Activated naive CD8-positive, alpha-beta T cell treated with anti-CD3 and anti-CD28 coated beads, Interleukin-2, amount 10 ng/mL, durations not matched to agents 7 days and 5 days (primary cell): ENCODE measurements around the gene EXOC6B. TPM values are rescaled to one million over a fixed set of nuclear protein-coding genes. Genes with fewer than 3 reads are reported as not detected.
A peak's percentile ranks its signal among the peaks of the same experiment; 100 is the strongest.

Experiments
- ATAC-seq: fragments of 150-1000 bp; cut with Tn5 transposase; one replicate; pipeline ENCODE4 v1.10.0; 2021; ENCODE audit warnings: low read depth, moderate library complexity
- POLR2A ChIA-PET: fragments of 350-600 bp; sonication (Branson Sonifier 250); formaldehyde crosslinking; loops from one replicate; lab custom pipeline; 2021; ENCODE audit warnings: antibody characterized with exemption; lab: Charles Lee
- DNase-seq: peaks from one replicate; pipeline ENCODE4 v3.0.0; 2021
- H3K27ac Mint-ChIP-seq: one replicate; pipeline ENCODE4 v1.8.0; 2022; ENCODE audit warnings: mild to moderate bottlenecking, mixed read lengths
- H3K27me3 Mint-ChIP-seq: one replicate; pipeline ENCODE4 v1.8.0; 2022; ENCODE audit warnings: mild to moderate bottlenecking, moderate library complexity, mixed read lengths
- H3K36me3 Mint-ChIP-seq: one replicate; pipeline ENCODE4 v1.8.0; 2021; ENCODE audit warnings: mild to moderate bottlenecking, mixed read lengths
- H3K4me1 Mint-ChIP-seq: one replicate; pipeline ENCODE4 v1.8.0; 2021; ENCODE audit warnings: mixed read lengths
- H3K4me3 Mint-ChIP-seq: one replicate; pipeline ENCODE4 v1.8.0; 2022; ENCODE audit warnings: mild to moderate bottlenecking, moderate library complexity, mixed read lengths
- H3K9me3 Mint-ChIP-seq: one replicate; pipeline ENCODE4 v1.8.0; 2021; ENCODE audit warnings: mixed read lengths
- total RNA-seq, 2 experiments: library from RNA; stranded (reverse); gene quantifications; one replicate each; pipeline ENCODE4 v1.2.3, GENCODE V29; 2021

EXOC6B gene
- total RNA-seq, 2 experiments from 2014 or later = 20.7 to 22.7 TPM

GRCh38 chr2:72141032-72141645 lies 684.7 kb downstream of the EXOC6B start:
- no peak for DNase-seq
- peaks cover 5% of the 10 kb centered on the region for H3K4me1 Mint-ChIP-seq
- POLR2A ChIA-PET = no interaction called here
- no peaks in the 10 kb centered on the region for H3K9me3 Mint-ChIP-seq
- no peaks in the 10 kb centered on the region for H3K36me3 Mint-ChIP-seq
- no peak for ATAC-seq
- H3K27me3 Mint-ChIP-seq = peaks cover 32% of the 10 kb centered on the region
- H3K4me3 Mint-ChIP-seq = no peak overlapping the region
- no peak overlapping the region for H3K27ac Mint-ChIP-seq

- DNase-seq (no peak), ATAC-seq (no peak)
- peaks cover 4% of the 10 kb centered on the region for H3K4me1 Mint-ChIP-seq
- H3K9me3 Mint-ChIP-seq = no peaks in the 10 kb centered on the region
- POLR2A ChIA-PET = no interaction called here
- H3K27ac Mint-ChIP-seq = no peak overlapping the region
- peaks cover 26% of the 10 kb centered on the region for H3K27me3 Mint-ChIP-seq
- no peaks in the 10 kb centered on the region for H3K36me3 Mint-ChIP-seq
- no peak overlapping the region for H3K4me3 Mint-ChIP-seq
Measured at GRCh38 chr2:72140621-72140960, 685.2 kb downstream of the EXOC6B start.

- no peak for ATAC-seq
- Mint-ChIP-seq H3K4me3 (no peak overlapping the region), H3K27me3 (peaks cover 23% of the 10 kb centered on the region), H3K27ac (no peak overlapping the region), H3K9me3 (no peaks in the 10 kb centered on the region), H3K4me1 (peaks cover 2% of the 10 kb centered on the region), H3K36me3 (no peaks in the 10 kb centered on the region)
- DNase-seq = no peak
- POLR2A ChIA-PET = no interaction called here
Measured at GRCh38 chr2:72139874-72140620, 685.8 kb downstream of the EXOC6B start.

DNA sequence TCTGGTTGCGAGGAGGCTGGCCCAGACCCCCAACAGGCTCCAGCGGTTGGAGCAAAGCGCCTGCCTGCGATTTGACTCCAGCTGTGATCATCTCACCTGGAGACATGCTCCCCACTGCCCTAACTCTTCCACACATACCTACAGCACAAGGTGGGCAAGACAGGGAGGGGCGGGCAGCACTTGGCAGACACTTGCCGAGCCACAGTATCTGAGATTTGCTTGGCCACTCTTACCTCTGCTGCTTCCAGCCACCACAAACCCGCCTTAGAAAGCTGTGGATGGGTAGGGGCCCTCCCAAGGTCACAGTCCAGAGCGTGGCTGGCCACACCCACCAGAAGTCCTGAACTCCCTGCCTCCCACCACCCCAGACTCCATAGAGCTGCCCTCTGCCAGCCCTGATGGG lies 686.4 kb downstream of the EXOC6B start:
- no peak overlapping the region for H3K4me3 Mint-ChIP-seq
- H3K36me3 Mint-ChIP-seq = no peaks in the 10 kb centered on the region
- no peaks in the 10 kb centered on the region for H3K9me3 Mint-ChIP-seq
- H3K27ac Mint-ChIP-seq = no peak overlapping the region
- no peak for DNase-seq
- POLR2A ChIA-PET = no interaction called here
- H3K27me3 Mint-ChIP-seq = peaks cover 21% of the 10 kb centered on the region
- peaks cover 2% of the 10 kb centered on the region for H3K4me1 Mint-ChIP-seq
- no peak for ATAC-seq

- peaks cover 2% of the 10 kb centered on the region for H3K4me1 Mint-ChIP-seq
- DNase-seq (no peak), ATAC-seq (no peak)
- POLR2A ChIA-PET = no interaction called here
- H3K27ac Mint-ChIP-seq = no peak overlapping the region
- H3K9me3 Mint-ChIP-seq = no peaks in the 10 kb centered on the region
- H3K27me3 Mint-ChIP-seq = peaks cover 17% of the 10 kb centered on the region
- H3K4me3 Mint-ChIP-seq = no peak overlapping the region
- no peaks in the 10 kb centered on the region for H3K36me3 Mint-ChIP-seq
Measured at GRCh38 chr2:72138921-72139381, 686.9 kb downstream of the EXOC6B start.

- H3K4me1 Mint-ChIP-seq = peaks cover 2% of the 10 kb centered on the region
- no peaks in the 10 kb centered on the region for H3K36me3 Mint-ChIP-seq
- POLR2A ChIA-PET = no interaction called here
- no peak overlapping the region for H3K27ac Mint-ChIP-seq
- H3K9me3 Mint-ChIP-seq = no peaks in the 10 kb centered on the region
- H3K27me3 Mint-ChIP-seq = peaks cover 10% of the 10 kb centered on the region
- no peak for ATAC-seq
- no peak for DNase-seq
- no peak overlapping the region for H3K4me3 Mint-ChIP-seq
Measured at GRCh38 chr2:72138011-72138881, 687.6 kb downstream of the EXOC6B start.

- Mint-ChIP-seq H3K4me3 (no peak overlapping the region), H3K9me3 (no peaks in the 10 kb centered on the region), H3K36me3 (no peaks in the 10 kb centered on the region), H3K4me1 (peaks cover 2% of the 10 kb centered on the region), H3K27ac (no peak overlapping the region), H3K27me3 (peaks cover 7% of the 10 kb centered on the region)
- ATAC-seq (peak; percentile 81), DNase-seq (peak; percentile 78)
- POLR2A ChIA-PET = no interaction called here
Measured at GRCh38 chr2:72137498-72138010, 688.3 kb downstream of the EXOC6B start.

DNA sequence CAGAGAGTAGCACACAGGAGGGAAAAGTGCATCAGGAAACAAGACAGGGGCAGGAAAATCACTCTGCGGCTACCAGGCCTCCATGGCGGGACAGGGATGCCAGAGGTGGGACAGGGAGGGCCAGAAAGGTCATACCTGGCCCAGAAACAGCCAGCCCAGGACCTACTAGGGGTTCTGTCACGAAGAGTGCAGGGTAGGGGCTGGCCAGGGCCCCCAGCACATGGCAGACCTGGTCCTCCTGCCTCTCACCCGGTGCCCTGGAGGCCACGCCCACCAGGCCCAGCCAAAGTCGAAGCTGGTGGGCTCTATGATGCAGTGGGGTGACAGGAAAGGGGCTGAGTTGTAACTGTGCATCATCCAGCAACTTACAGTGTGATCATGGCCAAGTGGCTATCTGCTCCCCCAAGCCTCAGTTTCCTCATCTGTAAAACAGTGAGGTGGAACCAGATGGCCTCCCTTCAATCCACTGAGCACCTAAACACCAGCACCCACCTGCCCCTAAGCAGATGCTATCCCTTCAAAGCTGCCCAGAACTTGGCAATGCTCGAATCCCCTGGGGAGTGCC lies 688.8 kb downstream of the EXOC6B start:
- no peak for ATAC-seq

DNA sequence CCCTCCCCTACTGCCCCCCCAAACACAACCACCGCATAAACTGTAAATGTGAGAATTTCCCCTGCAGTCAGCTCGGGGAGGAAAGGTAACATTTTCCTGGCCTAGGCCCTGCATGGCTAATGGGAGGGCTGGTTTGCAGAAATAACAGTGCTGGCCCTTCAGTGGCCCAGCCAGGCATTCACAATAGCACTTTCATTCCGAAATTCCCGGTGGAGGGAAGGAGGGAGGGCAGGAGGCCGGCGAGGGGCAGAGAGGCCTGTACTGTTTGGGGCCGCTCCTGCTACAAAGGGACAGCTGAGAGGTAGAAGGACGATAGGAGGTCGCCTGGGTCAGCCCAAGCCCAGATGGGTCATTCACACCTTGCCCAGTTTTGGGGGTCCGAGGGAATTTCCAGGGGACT lies 689.5 kb downstream of the EXOC6B start:
- Mint-ChIP-seq H3K36me3 (no peaks in the 10 kb centered on the region), H3K27me3 (no peaks in the 10 kb centered on the region), H3K4me1 (peaks cover 2% of the 10 kb centered on the region), H3K27ac (no peak overlapping the region), H3K4me3 (no peak overlapping the region), H3K9me3 (no peaks in the 10 kb centered on the region)
- POLR2A ChIA-PET = no interaction called here
- DNase-seq (no peak), ATAC-seq (no peak)

More for the DNA sequence above, 688.8 kb downstream of the EXOC6B start:
- POLR2A ChIA-PET = no interaction called here
- H3K27ac Mint-ChIP-seq = no peak overlapping the region
- peaks cover 2% of the 10 kb centered on the region for H3K4me1 Mint-ChIP-seq
- peaks cover 1% of the 10 kb centered on the region for H3K27me3 Mint-ChIP-seq
- H3K4me3 Mint-ChIP-seq = no peak overlapping the region
- H3K36me3 Mint-ChIP-seq = no peaks in the 10 kb centered on the region
- no peak for DNase-seq
- H3K9me3 Mint-ChIP-seq = no peaks in the 10 kb centered on the region

DNA sequence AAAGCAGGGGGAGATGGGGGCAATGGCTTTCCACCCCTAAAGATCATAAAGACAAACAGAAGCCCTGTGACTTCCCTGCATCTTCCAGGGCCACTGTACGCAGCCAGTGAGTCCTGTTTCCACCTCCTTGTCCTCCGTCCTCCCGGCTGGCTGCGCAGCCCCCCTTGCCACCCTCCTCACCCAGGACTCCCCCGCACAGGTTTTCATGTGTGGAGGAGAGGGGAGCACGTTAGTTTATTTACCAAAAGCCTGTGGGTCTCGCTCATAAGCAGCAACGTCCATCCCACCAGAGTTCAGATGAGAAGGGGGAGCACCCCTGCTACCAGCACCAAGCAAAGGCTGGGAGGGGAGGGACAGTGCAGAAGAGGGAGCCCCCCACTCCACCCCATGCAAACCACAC lies 689.9 kb downstream of the EXOC6B start:
- DNase-seq = no peak
- H3K9me3 Mint-ChIP-seq = no peaks in the 10 kb centered on the region
- H3K27me3 Mint-ChIP-seq = no peaks in the 10 kb centered on the region
- H3K4me1 Mint-ChIP-seq = peaks cover 2% of the 10 kb centered on the region
- no peak overlapping the region for H3K27ac Mint-ChIP-seq
- no peak overlapping the region for H3K4me3 Mint-ChIP-seq
- no peaks in the 10 kb centered on the region for H3K36me3 Mint-ChIP-seq
- ATAC-seq = no peak
- POLR2A ChIA-PET = interaction anchor here (0.5 kb wide), 1 partner anchor 1100 kb away, joined by 3 read pairs; no protein-coding TSS in a partner anchor

DNA sequence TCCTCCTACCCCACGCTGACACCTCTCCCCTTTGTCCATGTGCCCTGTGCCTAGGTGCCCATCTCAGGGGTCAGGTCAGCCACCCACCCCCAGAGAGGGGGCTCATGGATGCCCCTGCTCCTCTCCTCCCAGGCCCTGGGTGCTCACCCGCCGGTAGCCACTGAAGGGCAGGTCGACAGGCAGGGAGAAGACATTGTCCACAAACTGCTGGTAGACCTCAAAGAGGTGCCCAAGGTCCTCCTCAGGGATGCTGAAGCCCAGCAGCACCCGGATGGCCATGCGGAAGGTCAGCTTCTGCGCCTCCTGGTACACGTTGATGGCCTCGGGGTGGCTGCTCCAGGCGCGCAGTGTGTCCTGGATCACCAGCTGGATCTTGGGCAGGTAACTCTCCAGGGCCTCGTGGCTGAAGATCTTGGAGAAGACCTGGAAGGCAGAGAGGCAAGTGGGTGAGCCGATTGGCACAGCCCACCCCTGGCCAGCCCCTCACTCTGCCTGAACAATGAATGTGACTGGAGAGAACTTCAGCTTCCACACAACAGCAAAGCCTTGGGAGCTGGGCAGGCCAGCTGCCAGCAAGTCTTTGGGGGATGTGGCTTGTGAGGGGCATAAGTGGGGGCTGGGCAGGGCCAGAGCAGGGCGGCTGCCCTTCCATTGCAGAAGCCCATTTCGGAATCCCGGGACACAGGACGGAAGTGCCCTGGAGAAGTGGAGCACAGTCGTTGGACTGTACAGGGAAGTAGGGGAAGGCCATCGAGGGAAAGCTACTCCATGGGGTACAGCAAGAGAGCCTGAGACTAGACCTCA lies 690.6 kb downstream of the EXOC6B start:
- Mint-ChIP-seq H3K4me3 (no peak overlapping the region), H3K4me1 (peaks cover 2% of the 10 kb centered on the region), H3K9me3 (no peaks in the 10 kb centered on the region), H3K27ac (no peak overlapping the region), H3K27me3 (no peaks in the 10 kb centered on the region), H3K36me3 (no peaks in the 10 kb centered on the region)
- POLR2A ChIA-PET = interaction anchor here (0.5 kb wide), 1 partner anchor 1101 kb away, joined by 3 read pairs; no protein-coding TSS in a partner anchor
- ATAC-seq (no peak), DNase-seq (no peak)

- Mint-ChIP-seq H3K27me3 (no peaks in the 10 kb centered on the region), H3K4me1 (peaks cover 2% of the 10 kb centered on the region), H3K36me3 (no peaks in the 10 kb centered on the region), H3K9me3 (no peaks in the 10 kb centered on the region), H3K27ac (no peak overlapping the region), H3K4me3 (no peak overlapping the region)
- ATAC-seq (no peak), DNase-seq (no peak)
- POLR2A ChIA-PET = no interaction called here
Measured at GRCh38 chr2:72134408-72134996, 691.3 kb downstream of the EXOC6B start.
